Neural cell (in vitro differentiated cells): ENCODE results near the gene RABGEF1. TPM values are rescaled to one million over a fixed set of nuclear protein-coding genes. Genes with fewer than 3 reads are reported as not detected.
"Not testable (repeated sequence)": the region's sequence is repeated elsewhere in the genome, so short reads cannot be mapped to it uniquely, and the experiment has no call there.

Experiments used
- H2AFZ ChIP-seq: fragments of 200-600, 300-800 bp; sonication (generic), shearing (Covaris generic); 2 replicates; pipeline ENCODE4 v1.6.0; 2014; ENCODE audit warnings: low read depth, mild to moderate bottlenecking, antibody characterized with exemption, low read length, moderate library complexity
- H3F3A ChIP-seq: fragments of 200-600 bp; shearing (Covaris generic); 2 replicates; pipeline ENCODE4 v1.6.1; 2016; ENCODE audit warnings: mild to moderate bottlenecking, moderate library complexity, mixed read lengths, antibody characterized with exemption, low read length; ENCODE audit not compliant: insufficient read depth, poor library complexity, severe bottlenecking
- H3K27ac ChIP-seq: fragments of 200-600, 300-800 bp; sonication (generic), shearing (Covaris generic); 2 replicates; pipeline ENCODE4 v1.5.1; 2014; ENCODE audit warnings: mild to moderate bottlenecking, low read length, moderate library complexity
- H3K27me3 ChIP-seq: fragments of 300-800, 200-600 bp; sonication (generic), shearing (Covaris generic); 2 replicates; pipeline ENCODE4 v1.6.0; 2014; ENCODE audit warnings: mild to moderate bottlenecking, low read depth, low read length, moderate library complexity; ENCODE audit not compliant: insufficient read depth
- H3K36me3 ChIP-seq: fragments of 300-800, 200-600 bp; sonication (generic), shearing (Covaris generic); 2 replicates; pipeline ENCODE4 v1.5.1; 2014; ENCODE audit warnings: mild to moderate bottlenecking, antibody characterized with exemption, low read length, moderate library complexity; ENCODE audit not compliant: insufficient read depth
- H3K4me2 ChIP-seq: fragments of 300-800, 200-600 bp; sonication (generic), shearing (Covaris generic); 2 replicates; pipeline ENCODE4 v1.6.0; 2014; ENCODE audit warnings: mild to moderate bottlenecking, low read length
- H3K4me3 ChIP-seq: fragments of 300-800, 200-600 bp; sonication (generic), shearing (Covaris generic); 2 replicates; pipeline ENCODE4 v1.5.1; 2014; ENCODE audit warnings: mild to moderate bottlenecking, low read length, moderate library complexity
- H3K79me2 ChIP-seq: fragments of 200-600 bp; shearing (Covaris generic); replicated peaks from 2 replicates; pipeline ENCODE4 v1.6.0; 2014; ENCODE audit warnings: mild to moderate bottlenecking, low read length, moderate library complexity; ENCODE audit not compliant: insufficient read depth
- H3K9ac ChIP-seq: fragments of 300-800, 200-600 bp; sonication (generic), shearing (Covaris generic); 2 replicates; pipeline ENCODE4 v1.6.1; 2016; ENCODE audit warnings: mild to moderate bottlenecking, low read length, mixed read lengths
- H3K9me2 ChIP-seq: fragments of 200-600 bp; shearing (Covaris generic); 2 replicates; pipeline ENCODE4 v1.6.1; 2016; ENCODE audit warnings: mild to moderate bottlenecking, low read length, mixed read lengths; ENCODE audit not compliant: insufficient read depth
- H3K9me3 ChIP-seq: fragments of 200-600, 300-800 bp; sonication (generic), shearing (Covaris generic); 2 replicates; pipeline ENCODE4 v1.6.1; 2016; ENCODE audit warnings: mild to moderate bottlenecking, mixed run types, low read length, moderate library complexity, mixed read lengths
- H4K20me1 ChIP-seq: fragments of 200-600 bp; shearing (Covaris generic); 2 replicates; pipeline ENCODE4 v1.6.1; 2016; ENCODE audit warnings: mild to moderate bottlenecking, mixed run types; ENCODE audit not compliant: insufficient read depth
- CTCF ChIP-seq: fragments of 450-650 bp; IDR thresholded peaks from 2 replicates; pipeline ENCODE4 v1.5.1; 2014; ENCODE audit warnings: antibody characterized with exemption, mild to moderate bottlenecking, moderate library complexity; ENCODE audit not compliant: poor library complexity, severe bottlenecking
- EP300 ChIP-seq: fragments of 450-650 bp; conservative IDR thresholded peaks from 2 replicates; pipeline ENCODE4 v1.6.1; 2014; ENCODE audit warnings: antibody characterized with exemption, mild to moderate bottlenecking, moderate library complexity; ENCODE audit not compliant: poor library complexity, severe bottlenecking
- EZH2 ChIP-seq: fragments of 200-600, 300-800 bp; shearing (Covaris generic), sonication (generic); IDR thresholded peaks from 2 replicates; pipeline ENCODE4 v1.6.1; 2014; ENCODE audit warnings: antibody characterized with exemption, low read length, borderline replicate concordance, mild to moderate bottlenecking; ENCODE audit not compliant: insufficient read depth, poor library complexity, severe bottlenecking
- MXI1 ChIP-seq: fragments of 450-650 bp; conservative IDR thresholded peaks from 2 replicates; pipeline ENCODE4 v1.6.1; 2014; ENCODE audit warnings: antibody characterized with exemption, mild to moderate bottlenecking; ENCODE audit not compliant: poor library complexity, severe bottlenecking
- POLR2AphosphoS5 ChIP-seq: IDR thresholded peaks from 2 replicates; pipeline ENCODE4 v1.6.1; 2012
- RAD21 ChIP-seq: fragments of 450-650 bp; conservative IDR thresholded peaks from 2 replicates; pipeline ENCODE4 v1.6.1; 2014; ENCODE audit warnings: antibody characterized with exemption, mild to moderate bottlenecking, moderate library complexity
- REST ChIP-seq: IDR thresholded peaks from 2 replicates; pipeline ENCODE4 v1.6.1; 2012; ENCODE audit warnings: borderline replicate concordance
- SMC3 ChIP-seq: fragments of 450-650 bp; conservative IDR thresholded peaks from 2 replicates; pipeline ENCODE4 v1.6.1; 2014; ENCODE audit warnings: antibody characterized with exemption, mild to moderate bottlenecking, moderate library complexity; ENCODE audit not compliant: poor library complexity
- TAF1 ChIP-seq: IDR thresholded peaks from 2 replicates; pipeline ENCODE4 v1.6.1; 2012; ENCODE audit warnings: low read depth
- polyA plus RNA-seq: library from polyadenylated mRNA; depleted of rRNA; stranded (reverse); fragments of >200 nt; gene quantifications from 2 replicates; pipeline ENCODE4 v1.2.3, GENCODE V29; 2014

Gene RABGEF1
- polyA plus RNA-seq, 1 donor from 2014 or later = 34.8 TPM

GRCh38 chr7:66826649-66827048, 86.1 kb downstream of the RABGEF1 start:
- H3K79me2 ChIP-seq = no peaks in the 10 kb centered on the region
- H2AFZ ChIP-seq = no peak overlapping the region
- H3K36me3 ChIP-seq = no peaks in the 10 kb centered on the region
- H3K4me3 ChIP-seq = no peak overlapping the region
- no peak overlapping the region for H3K9ac ChIP-seq
- H3K4me2 ChIP-seq = no peak overlapping the region
- no peaks in the 10 kb centered on the region for H3F3A ChIP-seq
- no peaks in the 10 kb centered on the region for H3K9me2 ChIP-seq
- no peaks in the 10 kb centered on the region for H3K27me3 ChIP-seq
- H3K9me3 ChIP-seq = no peaks in the 10 kb centered on the region
- H3K27ac ChIP-seq = no peak overlapping the region
- H4K20me1 ChIP-seq = no peaks in the 10 kb centered on the region
- TF ChIP-seq POLR2AphosphoS5 (no peak), MXI1 (no peak), SMC3 (no peak), EP300 (no peak), REST (no peak), RAD21 (no peak), EZH2 (no peak), CTCF (no peak), TAF1 (no peak)

- not testable (repeated sequence) for H3K9me3 ChIP-seq, H3K36me3 ChIP-seq, H2AFZ ChIP-seq, H3K27ac ChIP-seq, H3K4me2 ChIP-seq, H3K27me3 ChIP-seq, H3K4me3 ChIP-seq, H3K9me2 ChIP-seq, H4K20me1 ChIP-seq, H3F3A ChIP-seq, H3K79me2 ChIP-seq, H3K9ac ChIP-seq
Observed at GRCh38 chr7:66830976-66831375, 90.4 kb downstream of the RABGEF1 start.
